Astrocyte (in vitro differentiated cells and primary cell): ENCODE data around the gene ZNF195. TPM values are rescaled to one million over a fixed set of nuclear protein-coding genes. Genes with fewer than 3 reads are reported as not detected.
"Not testable (repeated sequence)": the region's sequence is repeated elsewhere in the genome, so short reads cannot be mapped to it uniquely, and the experiment has no call there.

Source experiments
- DNase-seq: peaks from one replicate; pipeline ENCODE4 v3.0.0-alpha.2; 2010; ENCODE audit warnings: low read depth
- FAIRE-seq: peaks from 2 replicates; lab custom pipeline; 2011; peaks lifted over from hg19 to GRCh38; lab: Jason Lieb, UNC
- H2AFZ ChIP-seq: 2 replicates; pipeline ENCODE4 v1.6.0; 2012; ENCODE audit warnings: low read depth, low read length, inconsistent platforms
- H3K27ac ChIP-seq: 2 replicates; pipeline ENCODE4 v1.5.1; 2011; ENCODE audit warnings: low read depth, low read length, inconsistent platforms
- H3K27me3 ChIP-seq: 2 replicates; pipeline ENCODE4 v1.6.0; 2011; ENCODE audit warnings: low read length, inconsistent platforms; ENCODE audit not compliant: insufficient read depth
- H3K36me3 ChIP-seq: 2 replicates; pipeline ENCODE4 v1.5.1; 2011; ENCODE audit warnings: low read length, inconsistent platforms; ENCODE audit not compliant: insufficient read depth
- H3K4me1 ChIP-seq: 2 replicates; pipeline ENCODE4 v1.5.1; 2011; ENCODE audit warnings: low read length, inconsistent platforms; ENCODE audit not compliant: insufficient read depth
- H3K4me2 ChIP-seq: 2 replicates; pipeline ENCODE4 v1.6.0; 2012; ENCODE audit warnings: low read length, inconsistent platforms
- H3K4me3 ChIP-seq: 2 replicates; pipeline ENCODE4 v1.5.1; 2011; ENCODE audit warnings: low read depth, mild to moderate bottlenecking, low read length, inconsistent platforms; ENCODE audit not compliant: insufficient read depth
- H3K79me2 ChIP-seq: 2 replicates; pipeline ENCODE4 v1.6.0; 2012; ENCODE audit warnings: mild to moderate bottlenecking, low read length, inconsistent platforms; ENCODE audit not compliant: insufficient read depth
- H3K9ac ChIP-seq: 2 replicates; pipeline ENCODE4 v1.6.0; 2012; ENCODE audit warnings: mild to moderate bottlenecking, low read length, inconsistent platforms
- H3K9me3 ChIP-seq: 2 replicates; pipeline ENCODE4 v1.5.1; 2012; ENCODE audit warnings: low read depth, mild to moderate bottlenecking, low read length, inconsistent platforms; ENCODE audit not compliant: insufficient read depth
- H4K20me1 ChIP-seq: 2 replicates; pipeline ENCODE4 v1.6.0; 2012; ENCODE audit warnings: low read length, inconsistent platforms; ENCODE audit not compliant: insufficient read depth
- H3K27ac Mint-ChIP-seq: one replicate; pipeline ENCODE4 v1.8.0; 2021; ENCODE audit warnings: mild to moderate bottlenecking, mixed read lengths; ENCODE audit not compliant: unreplicated experiment
- H3K27me3 Mint-ChIP-seq: one replicate; pipeline ENCODE4 v1.8.0; 2021; ENCODE audit warnings: low read depth, mixed read lengths; ENCODE audit not compliant: unreplicated experiment
- H3K36me3 Mint-ChIP-seq: one replicate; pipeline ENCODE4 v1.8.0; 2021; ENCODE audit warnings: low read depth, mixed read lengths; ENCODE audit not compliant: unreplicated experiment
- H3K4me1 Mint-ChIP-seq: one replicate; pipeline ENCODE4 v1.8.0; 2021; ENCODE audit warnings: low read depth, mixed read lengths; ENCODE audit not compliant: unreplicated experiment
- H3K4me3 Mint-ChIP-seq: one replicate; pipeline ENCODE4 v1.8.0; 2021; ENCODE audit warnings: mild to moderate bottlenecking, moderate library complexity, mixed read lengths; ENCODE audit not compliant: unreplicated experiment
- H3K9me3 Mint-ChIP-seq: one replicate; pipeline ENCODE4 v1.8.0; 2021; ENCODE audit warnings: mild to moderate bottlenecking, mixed read lengths; ENCODE audit not compliant: unreplicated experiment
- total RNA-seq: library from RNA; stranded (reverse); gene quantifications from 2 replicates; pipeline ENCODE4 v1.2.1, GENCODE V29; 2021

ZNF195 gene
- total RNA-seq, 1 donor from 2014 or later = 57.5 TPM

DNA sequence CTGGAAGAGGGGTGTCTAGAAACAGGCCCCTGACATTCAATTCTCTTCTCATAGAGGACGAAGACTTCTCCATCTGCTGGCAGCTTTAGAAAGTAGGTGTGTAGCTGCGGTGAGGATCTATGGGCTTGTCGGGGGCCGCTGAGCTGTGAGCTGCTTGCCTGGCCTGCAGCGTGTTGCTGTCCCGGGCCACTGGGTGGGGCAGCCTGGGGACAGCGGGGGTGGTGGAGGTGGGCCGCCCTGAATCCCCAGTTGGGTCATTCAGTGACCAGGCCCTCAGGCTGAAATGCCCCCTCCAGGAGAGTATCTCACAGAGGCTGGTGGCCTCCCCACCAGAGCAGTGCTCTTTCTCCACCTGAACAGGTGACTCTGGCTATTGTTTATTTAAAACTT lies 23.9 kb upstream of the ZNF195 start:
- not testable (repeated sequence) for FAIRE-seq, H3K4me2 ChIP-seq, DNase-seq, H3K9ac ChIP-seq, H3K27ac ChIP-seq, H3K27me3 Mint-ChIP-seq, H3K4me3 ChIP-seq, H3K4me3 Mint-ChIP-seq, H3K9me3 ChIP-seq, H3K9me3 Mint-ChIP-seq, H4K20me1 ChIP-seq, H3K36me3 ChIP-seq, H2AFZ ChIP-seq, H3K27me3 ChIP-seq, H3K4me1 ChIP-seq, H3K79me2 ChIP-seq
- H3K36me3 Mint-ChIP-seq = peaks cover 16% of the 10 kb centered on the region
- peaks cover 12% of the 10 kb centered on the region for H3K4me1 Mint-ChIP-seq
- peak overlapping the region; percentile 58 for H3K27ac Mint-ChIP-seq

DNA sequence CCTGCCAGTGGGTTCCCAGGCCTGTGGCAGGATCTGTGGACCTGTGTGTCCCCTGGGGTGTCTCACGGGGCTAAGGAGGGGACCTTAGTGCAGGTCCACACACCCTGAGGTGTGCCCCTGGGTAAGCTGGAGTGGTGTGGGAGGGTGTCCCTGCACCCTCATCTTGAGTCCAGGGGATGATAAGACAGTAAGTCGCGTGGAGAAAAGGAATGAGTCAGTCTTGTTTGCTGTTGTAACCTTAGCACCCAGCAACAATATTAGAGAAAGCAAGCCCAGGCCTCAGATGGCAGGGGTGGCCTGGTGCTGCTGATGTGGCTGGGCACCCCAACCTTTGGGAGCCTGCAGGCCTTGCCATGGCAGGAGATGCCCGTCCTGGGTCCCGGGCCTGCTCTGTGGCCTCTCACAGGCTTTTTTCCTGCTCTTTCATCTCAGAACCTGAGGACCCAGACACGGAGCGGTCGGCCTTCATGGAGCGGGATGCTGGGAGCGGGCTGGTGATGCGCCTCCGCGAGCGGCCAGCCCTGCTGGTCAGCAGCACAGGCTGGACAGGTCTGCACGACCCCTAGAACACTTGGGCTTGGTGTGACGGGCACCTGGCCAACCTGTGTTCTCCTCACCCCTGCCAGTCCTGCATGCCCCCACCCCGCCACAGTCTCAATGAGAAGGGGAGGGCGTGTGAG lies 23.4 kb upstream of the ZNF195 start:
- not testable (repeated sequence) for H3K4me1 ChIP-seq, H3K27me3 Mint-ChIP-seq, H3K79me2 ChIP-seq, H3K9ac ChIP-seq, H3K9me3 Mint-ChIP-seq, H3K9me3 ChIP-seq, H2AFZ ChIP-seq, DNase-seq, H3K4me2 ChIP-seq, H3K27ac ChIP-seq, H3K4me3 Mint-ChIP-seq, H3K27me3 ChIP-seq, H3K4me3 ChIP-seq, H4K20me1 ChIP-seq, FAIRE-seq, H3K36me3 ChIP-seq
- H3K36me3 Mint-ChIP-seq = peaks cover 16% of the 10 kb centered on the region
- peak overlapping the region; percentile 66 for H3K27ac Mint-ChIP-seq
- H3K4me1 Mint-ChIP-seq = peaks cover 12% of the 10 kb centered on the region

DNA sequence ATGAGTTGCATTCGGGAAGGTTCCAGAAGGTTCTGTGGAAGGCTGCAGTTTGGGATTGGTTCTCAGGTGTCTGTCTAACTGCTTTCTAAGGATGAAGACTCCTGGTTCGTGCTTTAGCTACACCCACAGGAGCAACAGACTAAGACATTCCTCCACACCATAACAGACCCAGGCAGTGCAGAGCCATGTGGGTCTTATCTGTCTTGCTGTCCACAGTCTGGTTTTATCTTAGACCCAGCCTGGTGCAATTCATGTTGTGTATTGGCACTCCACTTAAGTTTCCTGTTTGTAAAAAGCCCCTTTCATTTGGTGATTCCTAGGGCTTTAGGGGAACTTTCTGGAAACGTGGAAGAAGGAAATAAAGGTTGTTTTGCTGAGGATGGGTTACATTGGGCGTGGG lies 22.1 kb upstream of the ZNF195 start:
- H3K4me1 ChIP-seq, H3K4me2 ChIP-seq, H3K4me3 ChIP-seq, DNase-seq, H3K36me3 ChIP-seq, H3K79me2 ChIP-seq, H3K9ac ChIP-seq, H3K27ac ChIP-seq, FAIRE-seq, H3K27ac Mint-ChIP-seq, H3K9me3 Mint-ChIP-seq, H2AFZ ChIP-seq, H3K27me3 Mint-ChIP-seq, H3K9me3 ChIP-seq, H3K4me3 Mint-ChIP-seq, H4K20me1 ChIP-seq, H3K27me3 ChIP-seq: not testable (repeated sequence)
- peaks cover 16% of the 10 kb centered on the region for H3K36me3 Mint-ChIP-seq
- H3K4me1 Mint-ChIP-seq = peaks cover 12% of the 10 kb centered on the region

DNA sequence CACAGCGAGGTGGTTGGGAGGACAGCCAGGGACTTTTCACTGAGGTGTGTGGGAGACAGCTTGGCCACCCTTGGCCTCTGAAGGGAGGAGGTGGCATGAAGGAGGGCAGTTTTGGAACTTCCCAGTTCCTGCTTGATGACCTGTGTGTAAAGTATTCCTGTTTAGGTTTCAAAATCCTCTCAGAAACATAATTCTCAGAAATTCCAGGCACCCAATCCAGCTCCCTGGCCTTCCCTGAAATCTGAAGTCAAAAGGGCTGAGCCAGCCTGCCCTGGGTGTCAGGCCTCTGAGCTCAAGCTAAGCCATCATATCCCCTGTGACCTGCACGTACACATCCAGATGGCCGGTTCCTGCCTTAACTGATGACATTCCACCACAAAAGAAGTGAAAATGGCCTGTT lies 19.6 kb upstream of the ZNF195 start:
- H3K4me2 ChIP-seq, FAIRE-seq: not testable (repeated sequence)
- peaks cover 30% of the 10 kb centered on the region for H3K36me3 Mint-ChIP-seq

DNA sequence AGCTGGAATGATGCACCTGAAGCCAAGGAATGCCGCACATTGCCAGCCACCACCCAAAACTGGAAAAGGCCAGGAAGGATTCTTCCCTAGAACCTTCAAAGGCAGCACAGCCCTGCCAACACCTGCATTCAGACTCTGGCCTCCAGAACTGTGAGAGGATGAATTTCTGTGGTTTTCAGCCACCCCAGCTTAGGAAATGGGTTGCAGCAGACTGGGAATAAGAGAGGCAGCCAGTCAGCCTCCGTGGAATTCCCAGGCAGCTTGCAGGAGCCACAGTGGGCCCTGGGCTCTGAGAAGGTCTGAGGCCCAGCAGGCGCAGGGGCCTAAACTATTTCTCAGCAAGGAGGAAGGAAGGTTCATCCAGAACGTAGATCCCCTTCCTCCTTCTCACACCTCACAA lies 19.2 kb upstream of the ZNF195 start:
- FAIRE-seq = not testable (repeated sequence)

More for the DNA sequence above, 19.6 kb upstream of the ZNF195 start:
- H3K36me3 ChIP-seq, H3K9me3 ChIP-seq, H3K79me2 ChIP-seq, H3K4me1 ChIP-seq, H3K27me3 Mint-ChIP-seq, H3K27me3 ChIP-seq, H3K4me3 Mint-ChIP-seq, H3K9me3 Mint-ChIP-seq, H3K4me3 ChIP-seq, DNase-seq, H2AFZ ChIP-seq, H4K20me1 ChIP-seq, H3K27ac ChIP-seq, H3K9ac ChIP-seq: not testable (repeated sequence)
- Mint-ChIP-seq H3K4me1 (peaks cover 18% of the 10 kb centered on the region), H3K27ac (peak overlapping the region; percentile 90)

DNA sequence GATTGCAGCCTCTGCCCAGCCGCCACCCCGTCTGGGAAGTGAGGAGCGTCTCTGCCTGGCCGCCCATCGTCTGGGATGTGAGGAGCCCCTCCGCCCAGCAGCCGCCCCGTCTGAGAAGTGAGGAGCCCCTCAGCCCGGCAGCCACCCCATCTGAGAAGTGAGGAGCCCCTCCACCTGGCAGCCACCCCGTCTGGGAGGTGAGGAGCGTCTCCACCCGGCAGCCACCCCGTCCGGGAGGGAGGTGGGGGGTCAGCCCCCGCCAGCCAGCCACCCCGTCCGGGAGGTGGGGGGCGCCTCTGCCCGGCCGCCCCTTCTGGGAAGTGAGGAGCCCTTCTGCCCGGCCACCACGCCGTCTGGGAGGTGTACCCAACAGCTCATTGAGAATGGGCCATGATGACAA lies 18.3 kb upstream of the ZNF195 start:
- not testable (repeated sequence) for H3K4me3 ChIP-seq, DNase-seq, H3K4me2 ChIP-seq, H2AFZ ChIP-seq, H3K27ac Mint-ChIP-seq, H3K27ac ChIP-seq, FAIRE-seq, H3K4me3 Mint-ChIP-seq, H3K9me3 Mint-ChIP-seq, H3K9ac ChIP-seq, H4K20me1 ChIP-seq, H3K79me2 ChIP-seq, H3K36me3 ChIP-seq, H3K9me3 ChIP-seq, H3K27me3 ChIP-seq, H3K4me1 ChIP-seq, H3K27me3 Mint-ChIP-seq
- Mint-ChIP-seq H3K4me1 (peaks cover 24% of the 10 kb centered on the region), H3K36me3 (peaks cover 40% of the 10 kb centered on the region)

More for the DNA sequence above, 19.2 kb upstream of the ZNF195 start:
- H3K4me1 ChIP-seq, H3K4me3 ChIP-seq, H2AFZ ChIP-seq, H4K20me1 ChIP-seq, H3K36me3 ChIP-seq, H3K27me3 Mint-ChIP-seq, H3K9me3 Mint-ChIP-seq, H3K27ac ChIP-seq, H3K79me2 ChIP-seq, H3K9ac ChIP-seq, H3K4me3 Mint-ChIP-seq, H3K4me2 ChIP-seq, H3K27me3 ChIP-seq, H3K9me3 ChIP-seq: not testable (repeated sequence)
- peak; percentile 47 for DNase-seq
- peak overlapping the region; percentile 90 for H3K27ac Mint-ChIP-seq
- H3K36me3 Mint-ChIP-seq = peaks cover 31% of the 10 kb centered on the region
- peaks cover 20% of the 10 kb centered on the region for H3K4me1 Mint-ChIP-seq
